DMS79 treated with DMSO at 0.1 percent for 48 hours (cell line): Measurements from ENCODE around the gene ITGA4.

Experiments
- DNase-seq: peaks from one replicate; lab custom pipeline; 2025; lab: John Stamatoyannopoulos, UW

The ITGA4 gene

DNA sequence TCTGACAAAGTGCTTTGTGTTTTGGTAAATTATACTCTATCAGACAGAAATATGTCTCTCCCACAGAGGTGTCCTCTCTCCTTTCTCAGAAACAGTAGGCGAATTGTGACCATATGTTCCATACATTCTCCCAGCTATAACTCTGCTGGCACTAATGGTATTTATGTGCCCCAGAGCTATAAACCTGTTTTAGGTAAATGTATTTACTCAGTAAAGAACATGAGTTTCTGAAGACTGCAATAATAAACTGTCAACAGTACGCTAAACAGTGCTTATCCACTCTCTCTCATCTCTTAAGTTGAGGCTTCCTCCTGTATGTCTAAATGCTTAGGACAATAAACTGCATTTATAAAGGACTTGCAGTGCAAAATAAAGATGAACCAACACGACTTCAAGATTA lies 58.5 kb downstream of the ITGA4 start:
- no peak for DNase-seq

DNA sequence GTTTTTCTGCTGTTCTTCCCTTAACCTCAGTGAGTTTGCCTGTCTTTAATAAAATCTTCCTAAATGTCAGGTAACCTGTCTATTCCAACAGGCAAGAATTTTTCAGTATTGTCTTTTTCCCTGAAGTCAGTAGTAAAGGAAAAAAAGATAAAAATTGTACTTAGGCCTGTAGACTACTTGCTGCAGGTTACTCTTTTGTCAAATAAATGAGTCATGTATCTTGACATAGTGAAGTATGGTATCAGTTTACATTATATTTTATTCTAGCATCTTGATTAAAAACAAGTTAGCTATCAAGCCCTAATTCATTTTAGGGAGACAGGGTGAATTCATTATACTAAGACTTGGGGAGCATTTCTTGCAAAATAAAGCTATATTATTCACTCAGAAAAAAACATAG lies 59.8 kb downstream of the ITGA4 start:
- DNase-seq = no peak

DNA sequence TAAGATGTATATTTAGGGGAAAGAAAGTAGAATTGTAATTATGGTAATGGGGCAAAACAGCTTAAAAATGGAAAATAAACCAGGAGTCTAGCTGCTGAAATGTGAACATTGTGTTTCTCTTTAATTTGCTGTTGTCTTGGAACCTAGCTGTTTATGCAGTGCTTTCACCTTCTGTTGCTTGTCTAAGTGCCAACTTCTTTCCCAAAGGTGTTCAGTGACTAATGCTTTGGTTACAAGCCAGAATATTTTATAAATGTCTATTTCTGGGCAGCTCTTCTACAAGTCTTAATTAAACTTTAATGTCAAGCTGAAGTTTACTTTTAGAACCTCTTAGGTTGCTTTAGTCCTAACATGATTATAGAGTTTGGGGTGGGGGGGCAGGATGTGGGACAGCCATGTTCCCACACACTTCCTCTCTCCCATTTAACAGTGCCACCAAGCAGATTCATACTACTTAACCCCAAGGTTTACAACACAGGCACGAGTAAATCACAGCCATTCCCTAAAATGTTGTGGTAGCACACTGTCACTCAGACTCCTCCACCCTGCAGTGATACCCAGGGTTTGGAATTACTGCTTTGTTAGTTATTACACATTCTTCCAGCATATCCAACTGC lies 60.6 kb downstream of the ITGA4 start:
- peak; percentile 69 for DNase-seq

DNA sequence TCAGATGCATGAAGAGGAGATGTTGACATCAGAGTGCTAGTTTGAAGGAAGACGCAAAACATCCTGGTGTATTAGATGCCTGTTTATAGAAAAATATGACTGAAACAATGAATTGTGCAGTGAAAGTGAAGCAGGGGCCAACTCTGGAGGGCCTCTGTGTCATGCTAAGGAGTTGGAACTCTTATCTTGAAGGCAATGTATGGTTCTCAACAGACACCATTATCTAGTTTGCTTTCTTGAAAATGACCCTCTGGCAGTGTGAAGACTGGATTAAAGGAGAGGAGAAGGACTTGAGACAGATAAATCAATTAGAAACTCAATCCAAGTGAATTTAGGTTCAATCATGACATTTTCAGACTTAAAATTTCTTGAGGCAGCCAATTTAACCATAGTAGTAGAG lies 63.1 kb downstream of the ITGA4 start:
- no peak for DNase-seq

DNA sequence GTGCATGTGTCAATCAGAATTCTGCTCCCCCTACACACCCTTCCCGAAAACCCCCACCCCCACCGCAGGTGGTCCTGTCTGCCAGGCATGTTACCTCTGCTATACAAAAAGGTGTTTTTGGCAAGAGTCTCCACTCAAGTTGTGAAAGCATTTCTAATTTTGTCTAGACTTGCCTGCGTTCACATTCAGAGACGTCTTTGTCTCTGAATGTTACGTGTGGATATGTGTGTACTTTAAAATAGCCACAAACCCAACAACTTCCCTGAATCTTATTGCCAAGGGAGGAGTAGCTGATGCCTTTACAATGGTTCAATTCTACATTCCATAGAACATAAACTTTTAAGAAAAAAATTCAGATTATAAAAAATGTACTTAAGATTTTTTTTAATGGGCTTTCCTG lies 66.6 kb downstream of the ITGA4 start:
- DNase-seq = peak; percentile 45

DNA sequence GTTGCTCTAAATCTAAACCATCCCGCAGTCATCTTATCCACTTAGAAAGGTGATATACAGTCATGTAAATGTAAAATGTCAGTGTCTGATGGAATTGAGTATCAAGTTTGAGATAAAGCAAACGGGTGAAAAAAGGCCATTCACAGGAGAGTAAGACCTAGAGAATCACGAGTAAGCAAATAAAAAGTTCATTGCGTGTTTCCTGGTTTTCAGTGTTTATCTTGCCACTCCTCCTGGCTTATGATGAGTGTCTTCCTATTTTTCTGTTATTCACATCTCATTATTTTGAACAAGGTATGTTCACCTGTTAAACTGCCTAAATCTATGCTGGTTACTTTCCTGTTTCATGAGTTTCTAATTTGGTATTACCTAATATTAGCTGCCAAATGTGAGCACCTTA lies 68.8 kb downstream of the ITGA4 start:
- no peak for DNase-seq

DNA sequence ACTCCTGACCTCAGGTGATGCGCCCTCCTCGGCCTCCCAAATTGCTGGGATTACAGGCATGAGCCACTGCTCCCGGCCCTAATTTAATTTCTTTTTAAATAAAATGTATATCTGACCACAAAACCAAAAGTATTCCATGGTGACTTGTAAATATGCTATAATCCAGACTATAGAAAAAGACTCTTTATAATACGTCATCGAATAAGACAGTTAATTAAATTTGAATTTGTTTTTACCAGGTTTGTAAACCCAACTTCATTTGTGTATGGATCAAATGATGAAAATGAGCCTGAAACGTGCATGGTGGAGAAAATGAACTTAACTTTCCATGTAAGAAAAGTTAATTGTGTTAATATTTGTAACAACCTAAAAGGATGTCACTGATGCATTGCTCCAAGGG lies 69.9 kb downstream of the ITGA4 start:
- DNase-seq = no peak

DNA sequence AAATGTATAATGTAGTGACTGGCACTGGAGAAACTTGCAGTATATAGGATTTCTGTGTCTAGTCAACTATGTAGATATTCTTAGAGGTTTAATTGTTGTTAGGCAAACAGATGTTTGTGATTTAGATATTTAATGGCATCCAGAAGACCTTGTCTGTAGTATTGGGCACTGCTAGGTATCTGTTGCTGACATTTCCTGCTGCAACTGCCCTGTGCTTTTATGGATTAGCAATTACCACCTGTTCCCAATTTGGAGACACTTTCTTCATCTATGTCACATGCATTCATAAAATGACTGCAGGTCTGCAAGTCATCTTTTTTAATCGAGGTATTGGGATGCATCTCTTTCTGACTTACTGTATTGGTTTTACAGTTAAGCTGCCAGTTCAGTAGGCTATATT lies 71.3 kb downstream of the ITGA4 start:
- no peak for DNase-seq

DNA sequence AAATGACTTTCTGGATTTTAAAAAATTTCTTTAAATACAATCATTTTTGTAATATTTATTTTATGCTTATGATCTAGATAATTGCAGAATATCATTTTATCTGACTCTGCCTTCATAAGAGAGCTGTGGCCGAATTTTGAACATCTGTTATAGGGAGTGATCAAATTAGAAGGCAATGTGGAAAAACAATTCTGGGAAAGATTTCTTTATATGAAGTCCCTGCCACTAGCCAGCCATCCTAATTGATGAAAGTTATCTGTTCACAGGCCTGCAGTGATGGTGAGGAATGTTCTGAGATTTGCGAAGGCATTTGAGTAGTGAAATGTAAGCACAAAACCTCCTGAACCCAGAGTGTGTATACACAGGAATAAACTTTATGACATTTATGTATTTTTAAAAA lies 79.5 kb downstream of the ITGA4 start:
- DNase-seq = no peak

DNA sequence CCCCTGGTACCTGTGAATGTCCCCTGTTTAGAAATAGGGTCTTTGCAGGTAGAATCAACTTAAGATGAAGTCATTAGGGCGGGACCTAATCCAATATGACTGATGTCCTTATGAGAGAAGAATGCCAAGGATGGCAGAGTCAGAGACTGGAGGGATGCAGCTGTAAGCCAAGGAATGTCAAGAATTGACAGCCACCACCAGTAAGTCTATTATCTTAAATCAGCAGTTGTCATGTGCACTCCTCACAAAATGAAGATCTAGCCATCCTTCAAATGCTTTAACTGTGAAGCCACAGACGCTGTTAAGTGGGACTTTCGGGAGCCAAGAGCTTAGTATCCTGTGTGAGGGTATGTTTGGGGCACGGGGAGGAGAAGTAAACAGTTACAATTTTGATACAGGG lies 83.2 kb downstream of the ITGA4 start:
- no peak for DNase-seq

DNA sequence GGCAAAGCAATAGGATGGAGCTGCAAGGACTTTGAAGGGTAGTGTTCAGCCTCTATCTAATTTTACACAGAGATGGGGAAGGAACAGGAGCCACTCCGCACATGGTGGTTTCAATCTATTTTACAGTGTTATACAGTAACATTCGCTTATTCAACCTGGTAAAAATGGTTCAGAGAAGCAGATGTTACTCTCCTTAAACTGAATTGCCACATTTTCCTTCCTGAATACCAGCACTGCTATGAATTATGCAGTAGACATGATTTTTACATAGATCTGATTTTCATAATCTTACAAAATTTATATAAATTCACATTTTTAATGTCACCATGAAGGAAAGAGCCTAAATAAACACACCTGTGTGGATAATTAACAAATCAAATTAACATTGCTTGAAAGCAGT lies 85.0 kb downstream of the ITGA4 start:
- DNase-seq = no peak

DNA sequence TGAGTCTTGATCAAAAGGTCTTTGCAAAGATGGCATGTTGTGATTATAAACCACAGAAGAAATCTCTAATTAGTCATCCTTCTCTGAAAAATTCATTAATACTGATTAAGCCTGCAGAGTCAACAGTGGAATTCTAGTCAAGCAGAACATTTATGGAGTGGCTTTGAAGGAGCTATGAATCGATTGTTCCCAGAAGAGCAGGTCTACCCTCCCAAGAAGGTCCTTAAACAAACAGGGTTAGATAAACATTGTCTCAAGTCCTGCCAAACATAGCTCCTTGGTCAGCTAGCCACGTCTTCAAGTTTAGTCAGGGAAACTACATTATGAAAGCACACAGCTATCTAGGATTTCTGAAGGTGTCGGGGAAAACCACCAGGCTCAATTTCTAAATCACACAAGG lies 88.9 kb downstream of the ITGA4 start:
- peak; percentile 97 for DNase-seq

DNA sequence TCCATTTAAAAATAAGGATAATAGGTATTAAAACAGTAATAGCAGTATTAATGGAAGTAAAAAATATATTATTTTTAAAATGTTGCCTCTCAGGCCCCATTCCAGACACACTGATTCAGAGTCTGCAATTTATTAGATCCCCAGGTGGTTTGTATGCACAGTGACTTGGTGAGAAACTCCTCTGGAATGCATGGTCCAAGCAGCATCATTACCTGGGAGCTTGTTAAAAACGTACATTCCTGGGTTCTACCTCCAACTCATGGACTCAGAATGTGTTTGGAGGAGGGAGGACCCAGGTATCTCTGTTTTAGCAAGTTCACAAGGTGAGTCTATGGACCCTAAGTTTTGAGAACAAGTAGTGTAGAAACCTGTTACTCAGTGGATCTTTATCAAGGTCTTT lies 95.6 kb downstream of the ITGA4 start:
- DNase-seq = no peak

DNA sequence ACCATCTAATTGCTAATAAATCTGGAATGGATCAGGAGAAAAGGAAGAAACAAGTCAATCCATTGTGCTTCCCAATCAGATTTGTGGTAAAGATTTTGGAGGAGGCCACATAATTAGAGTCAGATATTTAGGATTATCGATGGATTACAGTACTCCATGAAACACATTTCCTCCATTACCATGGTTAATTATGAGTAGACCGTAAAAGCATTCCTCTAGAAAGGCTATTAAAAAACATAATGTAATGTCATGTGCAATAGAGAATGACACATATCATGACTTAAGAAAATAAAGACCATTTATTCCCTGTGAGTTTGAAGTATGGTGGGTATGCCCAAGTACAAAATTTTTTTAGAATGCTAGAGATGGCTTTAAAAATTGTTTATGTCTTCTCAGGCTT lies 96.1 kb downstream of the ITGA4 start:
- DNase-seq = no peak

DNA sequence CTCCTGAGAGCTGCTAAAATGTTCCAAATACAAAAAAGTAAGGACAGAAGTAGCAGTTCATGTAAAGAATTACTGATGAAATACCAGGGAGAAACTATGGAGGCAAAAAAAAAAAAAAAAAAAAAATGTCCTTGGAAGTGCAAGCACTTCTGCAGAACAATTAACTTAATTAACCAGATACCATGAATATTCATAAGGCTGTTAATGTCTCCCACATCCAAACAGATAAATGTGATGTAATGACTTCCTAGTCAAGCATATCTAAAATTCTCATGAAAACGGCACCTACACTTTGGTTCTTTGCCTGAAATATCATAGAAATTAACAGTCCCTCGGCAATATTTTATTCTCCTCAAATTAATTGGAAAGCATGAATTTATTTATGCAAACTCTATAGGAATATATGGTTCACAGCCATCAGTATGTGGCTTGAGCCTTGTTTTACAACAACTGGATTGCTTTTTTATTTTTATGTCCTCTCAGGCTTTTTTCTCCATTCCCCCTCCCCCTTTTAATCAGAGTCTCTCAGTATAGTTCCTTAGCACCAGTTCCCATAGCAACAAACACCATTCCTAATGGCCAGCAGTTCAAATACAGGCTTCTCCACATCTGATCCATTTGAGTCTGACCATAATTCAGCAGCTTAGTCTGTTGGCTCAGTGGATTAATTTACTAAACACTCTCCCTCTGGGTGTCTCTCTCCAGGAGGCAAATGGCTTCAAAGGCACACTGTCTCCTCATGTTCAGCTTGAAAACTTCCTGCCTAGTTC lies 97.1 kb downstream of the ITGA4 start:
- no peak for DNase-seq

DNA sequence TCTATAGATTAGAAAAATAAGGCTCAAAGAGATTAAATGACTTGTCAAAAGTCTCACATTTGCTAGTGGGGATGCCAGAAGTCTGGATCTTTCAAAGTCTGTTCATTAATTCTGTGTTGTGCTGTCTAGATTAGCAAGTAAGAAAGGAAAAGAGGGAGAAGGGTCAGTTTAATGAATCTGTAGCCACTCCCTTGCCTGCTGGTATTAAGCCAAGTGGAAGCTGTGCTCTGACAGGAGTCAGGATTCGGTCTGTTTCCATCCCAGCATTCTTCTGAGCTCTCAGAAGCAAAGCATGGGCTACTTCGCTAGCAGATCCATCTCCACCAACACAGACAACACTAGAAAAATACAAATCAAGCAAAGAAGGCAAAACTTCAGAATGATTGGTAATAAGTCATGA lies 101.2 kb downstream of the ITGA4 start:
- DNase-seq = no peak

DNA sequence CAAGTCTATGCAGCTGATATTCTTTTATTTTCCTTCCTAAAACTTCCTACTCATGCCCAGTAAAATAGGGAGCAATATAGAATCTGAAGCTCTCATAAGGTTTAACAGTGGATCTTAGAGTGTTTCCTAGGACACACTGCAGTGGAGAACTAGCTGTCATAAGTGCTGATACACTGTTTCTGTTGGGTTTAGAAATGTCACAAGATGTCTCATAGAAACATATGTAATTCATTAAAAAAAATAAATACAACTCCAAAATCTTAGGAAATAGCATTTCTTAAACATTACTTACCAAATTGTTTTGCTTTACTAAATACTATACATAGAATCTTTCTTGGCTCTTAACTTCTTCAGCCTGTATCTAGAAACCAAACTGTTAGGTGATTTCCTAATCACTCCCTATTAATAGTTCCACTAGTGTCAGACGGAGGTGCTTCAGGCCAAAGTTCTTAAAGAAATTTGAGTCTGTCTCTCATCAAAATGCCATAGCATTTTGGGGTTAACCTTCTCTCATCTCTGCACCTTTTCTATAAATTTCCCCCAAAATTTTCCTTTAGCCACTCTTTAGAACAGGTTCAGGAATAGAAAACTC lies 106.0 kb downstream of the ITGA4 start:
- no peak for DNase-seq

DNA sequence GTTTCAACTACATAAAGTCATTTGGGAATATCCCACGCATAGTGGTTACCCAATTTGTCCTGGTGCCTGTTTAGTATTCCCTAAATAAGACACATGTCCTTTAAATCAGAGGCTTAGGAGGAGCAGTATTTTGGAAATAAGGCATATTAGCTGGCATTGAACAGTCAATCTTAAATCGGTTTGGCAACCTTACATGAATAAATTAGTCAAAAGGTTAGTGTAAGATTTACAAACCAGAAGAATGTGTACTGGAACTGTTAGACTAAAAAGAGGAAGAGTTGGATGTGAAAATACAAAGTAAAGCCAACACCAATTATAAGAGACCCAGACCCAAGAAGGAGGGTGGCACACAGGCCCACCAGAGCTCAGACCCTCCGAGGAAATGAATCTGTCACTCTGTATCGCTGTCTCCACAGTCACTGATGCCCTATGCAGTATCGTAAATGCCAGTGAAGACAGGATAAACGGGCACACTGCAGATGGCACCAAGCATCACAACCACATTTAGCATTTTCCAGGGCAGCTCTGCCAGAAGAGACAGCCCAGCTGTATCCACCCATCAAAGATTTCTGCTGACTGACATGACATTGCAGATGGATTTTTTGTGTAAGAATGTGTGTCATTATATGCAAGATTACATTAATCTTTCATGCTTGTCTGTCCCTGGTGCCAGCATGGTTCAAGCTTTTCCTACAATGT lies 109.3 kb downstream of the ITGA4 start:
- no peak for DNase-seq

DNA sequence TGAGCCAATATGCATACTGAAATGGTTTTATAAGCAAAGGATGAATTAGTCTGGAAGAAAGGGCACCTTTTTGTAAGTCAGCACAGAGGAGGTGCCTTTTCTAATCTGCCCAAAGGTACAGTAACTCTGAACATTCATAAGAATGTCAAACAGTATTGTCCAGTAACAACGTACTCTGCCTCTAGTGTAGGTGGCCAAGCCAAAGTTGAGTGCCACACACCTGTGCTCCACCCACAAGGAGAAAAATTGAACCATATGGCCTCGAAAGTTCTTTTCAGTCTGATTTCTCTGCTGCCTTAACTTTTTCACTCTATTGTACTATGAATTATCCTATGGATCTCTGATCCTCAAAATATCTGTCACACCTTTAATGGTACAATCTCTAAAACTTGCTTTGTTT lies 112.9 kb downstream of the ITGA4 start:
- DNase-seq = no peak

DNA sequence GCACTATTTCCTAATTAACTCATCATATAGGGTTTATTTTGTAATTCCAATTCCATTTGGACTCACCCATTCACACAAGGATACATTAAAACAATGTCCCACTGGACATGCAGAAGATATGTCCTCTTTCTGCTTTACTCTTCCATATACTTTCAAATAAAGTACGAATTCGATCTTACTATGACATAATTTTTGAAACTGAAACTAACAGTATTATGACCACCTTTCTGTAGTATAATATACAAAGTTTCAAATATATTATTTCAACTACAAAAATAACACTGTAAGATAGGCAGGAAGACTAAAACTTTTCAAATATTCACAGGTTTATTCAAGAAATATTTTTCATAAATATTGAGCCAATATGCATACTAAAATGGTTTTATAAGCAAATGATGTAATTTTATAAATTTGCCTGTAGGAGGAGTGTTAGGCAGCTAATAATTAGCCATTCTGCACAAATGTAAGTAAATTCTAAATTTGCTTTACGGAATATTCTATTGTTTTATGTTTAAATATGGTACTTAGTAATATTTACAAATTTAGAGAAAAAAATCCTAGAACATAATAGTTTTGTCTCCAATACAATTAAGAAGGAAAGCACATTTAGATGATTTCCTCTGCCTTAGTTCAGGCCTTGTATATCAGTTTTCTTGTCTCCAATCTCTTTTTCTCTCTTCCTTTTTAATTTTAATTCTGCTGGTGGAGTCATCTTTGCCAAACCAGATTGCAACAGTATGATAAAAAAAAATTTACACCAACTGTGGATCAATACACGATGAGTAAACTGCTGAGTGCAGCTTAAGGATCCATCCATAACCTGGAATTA lies 113.9 kb downstream of the ITGA4 start:
- DNase-seq = no peak

DNA sequence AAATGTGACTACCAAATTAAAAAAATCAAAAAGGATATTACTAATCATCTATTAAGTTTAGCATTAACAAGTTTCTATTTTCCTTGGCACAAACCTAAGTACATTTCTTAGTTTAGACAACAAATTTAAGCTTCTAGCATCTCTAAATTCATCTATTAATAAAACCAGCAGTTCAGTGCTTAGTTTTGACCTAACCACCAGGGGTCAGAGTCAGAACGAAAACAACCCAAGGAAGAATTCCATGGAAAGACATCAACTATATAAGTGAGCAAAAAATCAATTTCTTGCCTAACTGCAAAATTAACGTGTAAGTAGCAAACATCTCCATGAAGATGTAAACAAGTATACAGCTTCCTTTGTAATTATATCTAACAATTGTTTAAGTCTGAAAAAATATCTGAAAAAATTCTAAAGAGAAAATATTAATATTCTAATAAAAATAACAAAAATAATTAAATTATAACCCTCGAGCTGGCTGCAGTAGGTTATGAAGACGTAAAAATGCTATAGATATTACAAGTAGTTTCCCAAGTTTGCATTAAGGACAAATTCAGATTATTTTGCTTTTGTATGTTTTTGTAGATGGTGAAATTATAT lies 116.1 kb downstream of the ITGA4 start:
- no peak for DNase-seq

DNA sequence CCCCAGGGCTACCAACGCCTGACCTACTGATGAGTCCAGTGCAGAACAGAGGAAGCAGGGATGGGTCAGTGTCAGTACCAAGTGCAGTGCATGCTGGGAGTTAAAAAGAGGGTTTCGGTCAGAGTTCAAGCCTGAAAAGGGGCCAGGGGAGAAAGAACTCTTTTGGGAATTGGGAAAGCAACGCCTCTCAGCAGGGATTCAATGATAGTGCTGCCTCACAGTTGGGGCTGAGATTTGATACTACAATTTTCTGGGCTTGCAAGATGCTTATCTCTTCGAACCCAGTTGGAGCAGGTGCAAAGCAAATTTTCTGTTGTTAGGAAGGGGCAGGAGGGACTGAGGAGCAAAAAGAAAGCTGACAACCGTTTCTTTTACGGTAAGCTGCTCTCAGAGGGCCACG lies 117.1 kb downstream of the ITGA4 start:
- DNase-seq = no peak
